ENCODE results near the gene SFMBT1. TPM values are rescaled to one million over a fixed set of nuclear protein-coding genes. Genes with fewer than 3 reads are reported as not detected.

SFMBT1 gene
- total and polyA plus RNA-seq, 2 of the 8 experiments (the other 6 are each of a cell fraction or from before 2014, with no cell fraction given) = 8.1 to 16.8 TPM

DNA sequence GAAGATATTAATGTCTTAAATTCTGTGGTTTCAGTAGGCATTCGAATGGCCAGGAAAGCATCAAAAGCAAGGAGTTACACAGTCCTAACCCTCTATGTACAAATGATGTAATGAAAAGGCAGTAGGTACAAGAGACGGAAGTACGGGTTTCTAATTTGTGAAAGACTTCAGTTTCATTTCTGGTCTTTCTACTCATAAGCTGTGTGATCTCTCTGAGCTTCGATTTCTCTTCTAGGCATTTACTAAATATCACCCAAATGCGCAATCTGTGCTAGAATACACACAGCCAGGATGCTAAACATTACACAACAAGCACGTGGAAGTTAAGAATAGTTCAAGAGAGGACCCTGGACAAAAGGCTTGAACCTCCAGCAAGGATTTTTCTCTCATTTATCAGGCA, 130.6 kb downstream of the SFMBT1 start (continued):
- TF ChIP-seq PHF8 (conservative IDR thresholded peaks at IDR 0.05; ENCODE audit: low read depth, low read length) = no peak
